Hematopoietic multipotent progenitor cell treated with erythropoietin and hydrocortisone succinate and interleukin-3 and kit ligand, for 4 days (in vitro differentiated cells): ENCODE results near the gene AGAP1.

Experiments
- DNase-seq: peaks from one replicate; pipeline ENCODE4 v3.0.0-alpha.2; 2015

The AGAP1 gene

DNA sequence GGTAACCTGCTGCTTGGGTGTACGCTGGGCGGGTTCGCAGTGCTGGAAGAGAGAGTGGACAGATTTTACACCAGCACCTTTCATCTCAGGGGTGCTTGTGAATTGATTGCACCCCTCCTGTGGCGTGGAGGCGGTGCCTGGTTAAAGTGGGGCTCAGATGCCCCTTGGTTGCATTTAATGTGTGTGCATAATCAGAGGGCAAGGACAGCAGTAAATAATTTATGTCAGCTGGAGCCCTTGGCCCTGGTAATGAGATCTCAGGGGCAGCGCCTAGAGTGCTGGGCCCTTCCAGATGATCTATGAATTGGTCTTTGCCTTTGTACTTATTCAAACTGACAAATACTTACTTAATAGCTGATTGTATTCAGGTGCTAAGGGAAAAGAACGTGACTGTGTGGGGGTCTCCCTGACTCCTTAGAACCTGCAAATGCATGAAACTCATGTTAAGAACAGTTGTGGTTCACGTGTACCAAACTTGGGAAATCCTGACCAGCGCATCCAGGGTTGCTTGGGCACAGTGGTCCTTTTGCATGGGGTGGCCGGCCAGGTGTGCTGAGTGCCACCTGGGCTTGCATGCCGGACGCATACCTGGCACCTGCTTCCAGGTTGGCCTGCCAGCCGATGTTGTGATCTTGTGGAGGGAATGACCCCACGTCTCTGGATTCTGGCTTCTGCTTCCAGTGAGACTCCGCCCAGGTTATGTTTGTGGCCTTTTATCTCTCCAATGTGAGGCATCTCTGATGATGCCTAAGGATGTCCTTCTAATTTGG is 118.5 kb downstream of the AGAP1 start:
- no peak for DNase-seq

DNA sequence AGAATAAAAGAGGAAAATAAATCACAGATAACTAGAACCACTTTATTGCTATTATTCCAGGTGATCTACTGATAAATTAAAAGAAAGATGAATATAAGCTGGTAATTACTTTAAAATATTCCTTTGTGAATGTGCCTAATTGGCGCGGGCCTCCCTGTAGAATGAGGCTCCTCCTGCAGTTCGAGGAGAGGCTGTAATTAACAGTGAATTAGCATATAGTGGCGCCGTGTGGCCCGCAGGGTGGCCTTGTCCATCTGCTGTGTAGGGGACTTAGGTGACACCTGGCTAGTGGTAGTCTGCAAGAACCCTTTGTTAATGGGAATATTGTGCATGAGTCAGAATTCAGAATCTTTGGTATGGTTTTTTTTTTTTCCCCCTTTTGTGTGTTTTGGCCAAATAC is 119.8 kb downstream of the AGAP1 start:
- no peak for DNase-seq

DNA sequence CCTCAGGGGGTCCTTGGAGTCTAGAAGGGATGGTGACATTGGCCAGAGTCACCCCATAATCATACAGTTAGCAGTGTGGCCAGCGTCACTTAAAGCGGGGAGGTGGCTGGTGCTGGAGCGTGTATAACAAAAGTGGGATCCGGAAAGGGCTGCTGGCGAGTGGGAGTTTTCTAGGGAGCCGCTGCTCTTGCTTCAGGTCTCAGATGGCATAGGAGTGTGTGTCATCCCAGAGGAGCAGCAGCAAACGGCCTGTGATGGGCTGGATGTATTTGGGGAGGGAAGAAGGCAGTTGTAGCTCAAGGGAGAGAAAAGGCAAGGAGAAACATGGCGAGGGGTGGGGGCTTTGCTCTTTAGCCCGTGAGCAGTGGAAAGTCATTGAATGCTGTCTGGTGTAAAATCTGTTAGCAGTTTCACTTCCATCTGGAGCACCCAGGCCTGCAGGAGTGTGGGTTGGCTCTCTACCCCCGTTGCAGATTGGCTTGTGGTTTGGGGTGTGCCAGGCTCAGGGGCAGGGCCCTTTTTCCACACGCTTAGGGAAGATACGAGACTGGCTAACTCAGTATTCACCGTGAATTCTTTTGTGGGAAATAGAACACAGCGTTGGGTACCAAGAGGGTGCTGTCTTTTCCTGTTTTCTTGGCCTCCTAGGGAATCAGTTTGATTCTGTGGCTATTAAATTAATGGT is 120.5 kb downstream of the AGAP1 start:
- DNase-seq = peak; percentile 55

DNA sequence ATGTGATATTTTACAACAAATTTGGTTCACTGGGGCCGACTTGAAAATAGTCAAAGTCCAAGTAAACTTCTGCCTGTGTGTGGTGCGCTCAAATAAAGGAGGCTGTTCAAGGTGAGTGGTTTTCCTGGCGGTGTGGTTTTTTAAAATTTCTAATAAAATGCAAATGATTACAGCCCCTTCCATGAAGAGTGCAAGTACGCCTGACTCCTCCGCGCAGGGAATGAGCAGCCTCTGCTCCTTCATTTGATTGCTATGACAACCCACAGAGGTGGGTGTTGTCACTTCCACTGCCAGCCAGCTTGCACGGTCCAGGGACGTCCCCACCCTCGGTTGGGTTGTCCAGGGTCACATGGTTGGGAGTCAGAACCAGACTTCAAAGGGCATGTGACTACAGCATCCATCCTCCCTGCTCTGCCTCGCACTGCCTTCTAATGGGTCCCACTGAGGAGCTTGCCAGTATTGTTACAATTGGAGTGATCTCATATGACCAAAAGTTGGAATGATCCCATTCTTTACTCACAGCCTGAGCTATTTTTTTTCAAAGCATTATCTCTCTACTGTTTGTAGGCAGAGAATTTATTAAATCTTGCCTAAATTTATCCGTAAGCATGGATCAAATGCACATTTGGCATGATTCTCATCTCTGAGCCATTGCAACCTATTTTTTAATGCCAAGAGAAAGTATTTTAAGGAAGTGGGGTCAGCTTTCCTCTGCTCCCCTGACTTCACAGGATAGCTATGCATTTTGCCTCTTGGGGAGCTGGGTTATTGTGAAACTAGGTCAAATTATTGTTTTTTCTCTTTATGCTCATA is 121.3 kb downstream of the AGAP1 start:
- no peak for DNase-seq

DNA sequence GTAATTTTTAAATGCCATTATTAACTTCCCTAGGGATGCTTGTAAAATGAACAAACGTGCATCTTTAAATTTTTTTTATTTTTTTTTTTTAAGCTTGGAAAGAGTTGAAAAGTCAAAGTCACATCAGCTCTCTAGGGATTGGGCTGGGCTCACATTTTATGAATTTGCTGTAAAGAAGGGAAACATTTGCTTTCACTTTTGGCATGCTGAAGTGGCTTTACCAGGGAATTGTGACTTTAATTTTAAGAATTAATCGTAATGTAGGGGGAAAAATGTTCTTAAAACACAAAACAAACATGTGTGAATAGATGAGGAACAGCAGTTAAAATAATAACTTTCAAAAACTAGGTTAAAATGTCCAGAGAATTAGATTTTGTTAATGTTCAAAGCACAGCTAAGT is 123.0 kb downstream of the AGAP1 start:
- no peak for DNase-seq

DNA sequence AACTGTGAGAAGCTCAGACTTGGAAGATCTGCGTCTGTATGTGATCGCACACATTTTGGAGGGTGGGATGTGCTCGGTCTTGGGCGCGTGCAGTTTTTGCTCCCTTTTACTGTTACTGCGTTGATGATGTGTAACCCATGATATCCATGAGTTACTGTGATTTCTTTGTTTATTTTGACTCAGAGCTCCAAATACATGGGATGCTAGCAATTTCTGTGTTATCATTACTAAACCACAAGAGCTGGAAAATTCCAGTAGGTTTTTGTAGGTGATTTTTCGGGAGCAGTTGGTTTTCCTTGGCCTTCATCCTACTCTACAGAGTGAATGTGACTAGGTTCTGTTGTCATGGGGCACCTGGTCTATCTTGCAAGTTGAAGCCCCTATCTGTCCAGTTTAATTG is 124.2 kb downstream of the AGAP1 start:
- DNase-seq = no peak

DNA sequence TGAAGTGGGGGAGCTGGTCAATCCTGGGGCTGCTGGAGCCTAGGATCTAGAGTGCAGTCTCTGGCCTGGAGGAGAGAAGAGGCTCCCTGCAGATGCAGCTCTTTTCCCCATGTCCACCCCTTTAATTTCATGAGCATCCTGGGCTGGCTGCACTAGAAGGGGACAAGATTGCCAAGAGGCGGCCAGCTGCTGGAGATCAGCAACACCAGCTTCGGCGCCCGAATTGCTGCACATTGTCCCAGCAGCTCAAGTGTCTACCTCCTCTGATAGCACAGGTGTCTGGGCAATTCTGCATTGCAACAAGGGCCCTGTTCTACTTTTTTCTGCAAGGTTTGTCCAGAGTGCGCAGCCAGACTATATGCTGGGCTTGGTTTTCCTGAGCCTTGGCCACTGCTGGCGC is 125.7 kb downstream of the AGAP1 start:
- no peak for DNase-seq

DNA sequence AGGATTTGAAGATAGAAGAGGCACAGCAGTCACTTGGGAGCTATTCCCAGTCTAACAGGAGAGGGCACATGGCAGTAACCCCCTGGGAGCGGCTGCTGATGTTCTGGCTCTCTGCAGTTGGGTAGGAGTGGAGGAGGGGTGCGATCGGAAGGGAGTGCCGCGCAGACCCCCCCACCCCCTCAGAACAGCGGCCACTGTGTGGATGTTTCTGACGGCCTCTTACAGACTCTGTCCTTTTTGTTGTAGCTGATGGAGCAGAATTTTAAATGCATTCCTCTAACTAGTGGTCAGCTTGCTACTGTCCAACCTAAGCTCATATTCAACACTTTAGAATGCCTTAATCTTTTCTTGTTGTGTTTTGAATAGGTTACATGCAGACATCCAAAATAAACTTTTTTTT is 127.9 kb downstream of the AGAP1 start:
- no peak for DNase-seq

DNA sequence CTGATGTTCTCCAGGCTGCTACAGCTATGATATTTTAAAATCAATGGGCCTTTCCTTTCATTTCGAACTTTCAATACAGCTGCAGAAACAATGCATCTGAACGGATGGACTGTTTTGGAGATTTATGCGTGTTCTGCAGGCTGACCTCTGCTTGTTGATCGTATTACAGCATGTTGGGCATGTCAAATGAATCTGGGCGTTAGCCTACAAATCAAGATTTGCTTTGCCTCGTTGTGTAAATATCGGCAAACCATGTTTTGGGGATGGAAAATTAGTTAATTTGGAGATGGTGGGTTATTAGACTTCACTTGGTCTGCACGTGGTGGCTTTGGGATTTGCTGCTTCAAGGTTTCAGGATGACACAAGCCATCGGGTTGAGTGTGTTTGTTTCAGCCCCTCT is 129.3 kb downstream of the AGAP1 start:
- no peak for DNase-seq

DNA sequence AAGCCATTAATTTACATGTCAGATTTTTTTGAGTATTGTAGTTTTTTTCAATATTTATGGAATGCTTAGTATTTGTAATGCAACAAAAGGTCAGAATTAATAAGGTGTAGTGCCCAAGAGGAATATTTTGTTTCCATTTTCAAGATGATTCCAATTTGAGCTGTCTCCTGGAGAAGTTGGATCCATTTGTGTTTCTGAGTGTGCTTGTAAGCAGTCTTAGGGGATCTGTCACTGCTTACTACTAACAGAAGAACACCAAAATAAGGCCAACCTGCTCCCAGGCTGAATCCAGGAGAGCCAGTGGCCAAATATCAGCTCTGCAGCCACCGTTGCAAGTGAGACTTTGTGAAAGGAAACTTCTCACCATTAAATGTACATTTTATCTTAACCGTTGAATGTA is 129.9 kb downstream of the AGAP1 start:
- DNase-seq = no peak

DNA sequence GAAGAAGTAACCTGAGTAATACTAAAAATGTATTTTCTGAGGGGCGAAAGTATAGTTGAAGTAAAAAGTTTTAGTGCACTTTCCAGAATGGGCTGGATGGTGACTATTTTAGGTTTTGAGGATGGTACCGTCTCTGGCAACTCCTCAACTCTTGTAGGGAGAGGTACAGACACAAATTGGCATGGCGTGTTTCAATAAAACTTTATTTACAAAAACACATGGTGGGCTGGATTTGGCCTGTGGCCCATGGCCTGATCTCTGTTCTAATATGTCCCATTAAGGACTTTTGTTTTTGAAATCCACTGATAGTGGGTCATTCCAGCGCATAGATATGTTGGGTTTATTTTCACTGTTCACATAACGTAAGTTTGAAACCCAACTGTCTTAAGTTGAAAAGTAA is 132.8 kb downstream of the AGAP1 start:
- DNase-seq = no peak

DNA sequence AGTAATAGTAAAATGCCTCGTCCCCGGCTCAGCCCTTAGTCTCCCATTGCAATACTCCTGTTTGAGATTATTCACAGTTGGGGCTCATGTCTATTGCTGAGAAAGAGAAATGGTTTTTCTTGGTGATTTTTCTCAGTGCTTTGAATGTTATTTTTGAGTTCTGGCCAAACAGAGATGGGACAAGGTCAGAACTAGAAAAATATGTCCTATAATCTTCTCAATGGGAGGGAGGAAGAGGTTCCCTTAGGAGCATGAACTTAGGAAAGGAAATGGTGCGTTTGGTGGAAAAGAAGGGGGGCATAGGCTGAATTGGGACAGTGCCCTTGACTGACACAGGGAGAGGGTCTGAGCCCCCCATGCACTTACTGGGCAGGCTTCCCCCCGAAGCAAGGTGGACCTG is 133.8 kb downstream of the AGAP1 start:
- no peak for DNase-seq

DNA sequence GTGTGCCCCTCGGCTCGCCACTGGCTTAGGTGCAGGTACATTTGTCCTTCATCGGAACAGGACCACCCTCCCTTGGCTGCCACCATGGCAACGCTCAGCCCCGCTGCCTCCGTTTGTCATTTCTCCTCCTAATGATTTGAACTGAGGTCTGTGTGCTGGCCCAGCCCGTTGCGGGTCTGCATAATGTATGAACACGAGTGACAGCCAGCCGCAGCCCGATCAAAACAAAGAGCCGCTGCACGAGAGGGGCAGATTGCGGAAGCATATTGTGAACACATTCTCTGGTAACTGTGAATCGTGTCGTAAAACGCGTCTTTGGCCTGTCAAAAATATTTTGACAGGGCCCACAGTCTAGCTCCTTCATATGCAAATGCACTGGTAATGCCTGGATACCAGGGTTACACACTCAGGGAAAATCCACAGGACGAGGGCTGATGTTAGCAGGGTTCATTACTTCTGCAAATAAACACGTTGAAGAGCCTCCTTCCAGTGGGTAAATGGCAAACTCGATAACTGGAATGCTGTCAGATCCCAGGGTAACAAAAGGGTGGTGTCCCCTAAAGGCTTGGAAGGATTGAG is 137.0 kb downstream of the AGAP1 start:
- no peak for DNase-seq

DNA sequence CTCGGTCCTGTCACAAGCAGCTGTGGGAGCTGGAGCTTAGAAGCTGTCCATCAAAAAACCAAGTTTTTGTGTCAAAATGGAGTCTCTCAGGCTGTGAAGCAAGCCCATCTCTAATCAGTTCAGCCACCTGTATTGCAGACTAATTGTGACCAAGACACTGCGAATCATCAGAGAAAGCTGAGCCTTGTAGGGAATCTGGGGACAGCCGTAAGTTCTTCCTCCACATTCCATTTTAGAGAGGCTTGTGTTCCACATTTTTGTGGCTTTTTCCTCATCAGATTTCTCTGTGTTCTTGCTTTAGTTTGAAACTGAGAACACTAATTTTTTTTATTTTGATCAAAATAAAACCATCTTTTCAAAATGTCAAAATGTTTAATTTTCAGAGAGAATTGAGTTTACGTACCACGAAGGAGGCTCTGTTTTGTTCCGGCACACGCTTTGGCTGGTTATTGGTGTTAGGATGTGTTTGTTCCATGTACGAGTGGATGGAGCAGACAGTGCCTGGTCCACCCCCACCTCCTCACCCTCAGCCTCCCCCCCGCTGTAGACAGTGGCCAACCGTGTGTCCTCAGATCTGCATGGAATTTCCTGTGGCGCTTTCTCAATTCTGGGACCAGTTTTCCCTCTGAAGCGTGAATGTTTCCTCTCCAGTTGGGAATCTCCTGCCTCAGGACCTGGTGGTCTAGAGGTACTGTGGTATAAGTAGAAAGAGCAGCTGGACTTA is 140.8 kb downstream of the AGAP1 start:
- DNase-seq = no peak

DNA sequence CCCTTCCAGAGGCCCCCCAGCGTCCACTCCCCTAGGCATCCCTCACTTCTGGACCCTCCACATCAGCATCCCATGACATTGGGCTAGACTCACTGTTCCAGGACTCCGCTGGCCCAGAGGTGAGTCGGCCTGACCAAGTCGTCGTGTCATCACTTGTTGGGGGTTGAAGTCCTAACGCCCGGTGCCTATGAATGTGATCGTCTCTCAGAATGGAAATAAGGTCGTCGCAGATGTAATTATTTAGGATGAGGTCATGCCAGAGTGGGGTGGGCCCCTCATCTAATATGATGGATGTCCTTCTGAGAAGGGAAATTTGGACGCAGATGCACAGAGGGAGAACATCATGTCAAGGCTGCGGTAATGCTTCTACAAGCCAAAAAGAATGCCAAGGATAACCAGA is 142.7 kb downstream of the AGAP1 start:
- no peak for DNase-seq

DNA sequence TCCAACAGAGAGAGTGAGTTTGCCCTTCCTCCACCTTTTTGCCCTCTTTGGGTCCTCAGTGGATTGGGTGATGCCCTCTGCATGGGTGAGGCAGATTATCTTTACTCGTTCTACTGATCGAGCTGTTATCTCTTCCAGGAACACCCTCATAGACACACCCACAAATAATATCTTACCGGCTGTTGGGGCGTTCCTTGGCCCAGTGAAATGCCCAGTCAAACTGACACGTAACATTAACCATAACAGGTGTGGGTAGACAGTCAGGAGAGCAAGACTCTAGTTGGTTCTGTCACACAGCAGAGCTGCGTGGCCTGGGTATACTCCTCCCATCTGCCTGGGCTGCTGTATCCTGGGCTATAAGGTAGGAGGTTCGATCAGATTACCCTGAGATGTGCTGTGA is 144.1 kb downstream of the AGAP1 start:
- peak; percentile 24 for DNase-seq

DNA sequence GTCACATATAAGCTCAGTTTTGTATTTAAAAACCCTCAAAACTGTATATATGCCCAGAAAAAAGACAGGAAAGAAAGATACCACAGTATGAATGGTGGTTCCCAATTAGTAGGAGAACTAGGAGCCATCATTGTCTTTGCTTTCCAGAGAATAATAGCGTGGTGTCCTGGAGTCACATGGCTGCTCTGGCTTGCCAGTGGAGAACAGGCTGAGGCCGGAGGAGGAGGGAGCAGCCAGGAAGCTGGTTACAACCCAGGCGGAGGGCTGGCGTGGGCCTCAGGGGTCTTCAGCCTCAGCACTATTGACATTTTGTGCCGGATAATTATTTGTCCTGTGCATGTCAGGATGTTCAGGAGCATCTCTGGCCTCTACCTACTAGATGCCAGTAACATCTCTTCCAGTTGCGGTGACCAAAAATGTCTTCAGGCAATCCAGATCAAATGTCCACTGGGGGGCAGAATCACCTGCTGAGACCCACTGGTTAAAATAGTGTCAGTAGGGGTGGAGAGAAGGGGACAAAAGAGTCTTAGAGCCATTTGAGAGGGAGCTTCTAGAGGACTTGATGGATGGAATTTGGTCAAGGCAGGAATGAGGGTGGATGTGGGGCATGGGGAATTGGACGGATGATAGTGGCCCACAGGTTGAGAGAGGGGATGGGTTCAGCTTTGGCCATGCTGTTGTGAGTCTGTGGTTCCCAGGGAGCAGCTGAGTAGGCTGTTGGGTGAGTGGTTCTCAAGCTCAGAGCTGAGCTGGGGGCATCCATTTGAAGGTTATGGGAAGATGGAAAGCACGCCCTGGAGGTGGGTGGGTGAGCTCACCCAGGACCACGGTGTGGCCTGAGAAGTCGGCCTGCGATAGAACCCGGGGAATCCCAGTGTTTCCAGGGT is 144.9 kb downstream of the AGAP1 start:
- DNase-seq = peak; percentile 13

DNA sequence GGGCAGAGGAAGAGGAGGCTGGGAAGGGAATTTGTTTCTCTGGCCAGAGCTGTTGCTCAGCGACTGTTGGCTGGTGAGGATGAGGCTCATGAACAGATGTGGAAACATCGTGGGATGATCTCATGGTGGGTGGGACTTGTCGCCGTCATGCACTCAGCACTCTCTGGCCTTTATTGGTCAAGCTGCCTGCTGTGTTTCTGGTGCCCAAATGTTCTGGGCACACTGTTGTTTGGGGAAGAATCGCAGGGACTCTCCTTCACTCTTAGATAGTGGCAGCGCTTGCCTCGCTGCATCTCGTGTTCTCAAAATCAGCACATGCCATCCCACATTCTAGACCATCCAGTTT is 145.6 kb downstream of the AGAP1 start:
- no peak for DNase-seq

DNA sequence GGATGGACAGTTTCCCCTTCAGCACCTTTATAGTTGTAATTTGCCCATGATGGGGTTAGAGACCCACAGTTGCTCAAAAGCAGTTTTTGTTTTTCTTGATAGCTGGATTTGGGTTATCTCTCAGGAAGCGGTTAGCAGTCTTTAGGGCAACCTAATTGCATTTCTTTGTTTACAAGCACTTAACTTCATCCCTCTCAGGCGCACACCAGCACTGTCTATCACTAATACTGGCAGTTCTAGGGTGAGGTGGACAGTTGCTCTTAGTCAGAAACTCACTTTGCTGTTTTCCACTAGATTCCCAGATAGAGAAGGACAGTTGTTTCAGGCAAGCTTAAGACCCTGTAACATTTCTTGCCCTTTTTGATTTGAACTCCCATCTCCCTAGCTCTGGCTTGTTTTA is 146.0 kb downstream of the AGAP1 start:
- no peak for DNase-seq

DNA sequence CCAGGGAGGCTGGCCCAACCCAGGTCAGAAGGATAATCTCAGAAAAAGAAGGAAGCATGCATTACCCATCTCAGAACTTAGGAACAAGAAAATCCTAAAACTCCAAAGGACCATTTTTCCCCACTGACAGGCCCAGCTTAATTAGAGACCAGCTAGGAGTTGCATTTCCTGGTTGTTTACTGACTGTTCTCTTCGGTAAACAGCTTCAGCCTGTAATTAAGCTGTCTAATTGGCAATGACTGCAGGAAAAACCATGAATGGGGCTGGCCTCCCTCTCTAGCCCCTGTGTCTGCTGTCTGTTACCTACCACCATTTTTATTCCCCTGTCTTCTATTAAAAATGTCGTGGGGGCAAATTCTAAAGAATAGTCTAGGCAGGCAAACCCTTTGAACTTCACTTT is 146.5 kb downstream of the AGAP1 start:
- no peak for DNase-seq

DNA sequence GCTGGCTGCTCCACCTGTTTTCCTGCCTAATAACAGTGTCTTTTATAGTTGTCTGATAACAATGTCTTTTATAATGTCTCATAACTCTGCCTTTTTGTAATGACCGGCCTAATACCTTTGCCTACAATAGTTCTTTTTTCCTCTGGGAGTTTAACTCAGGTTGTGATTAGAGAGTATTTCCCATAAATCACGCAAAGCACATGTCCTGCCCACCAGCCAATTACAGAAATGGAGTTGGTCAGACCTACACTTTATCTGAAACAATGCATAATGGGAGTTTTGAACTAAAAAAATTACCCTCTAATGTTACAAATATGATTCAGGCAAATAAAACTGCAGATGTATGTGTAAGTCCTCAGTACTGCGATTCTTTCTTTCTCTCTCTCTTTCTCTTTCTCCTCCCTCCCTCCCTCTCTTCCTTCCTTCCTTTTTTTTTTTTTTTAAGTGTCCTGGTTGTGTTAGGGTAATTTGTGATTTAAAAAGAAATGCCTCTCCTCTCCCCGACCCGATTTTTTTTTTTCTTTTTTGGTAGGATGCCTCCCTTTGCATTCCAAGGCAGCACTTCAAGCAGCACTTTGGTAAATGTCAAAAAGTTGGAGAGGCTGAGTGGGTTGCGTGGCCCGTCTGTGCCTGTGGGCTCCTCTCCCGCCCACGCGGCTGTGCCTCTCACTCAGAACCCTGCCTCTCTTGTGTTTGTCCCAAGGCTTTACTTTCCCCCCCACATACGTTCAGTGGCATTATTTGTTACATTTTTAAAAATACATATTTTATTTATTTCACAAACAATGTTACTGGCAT is 147.3 kb downstream of the AGAP1 start:
- no peak for DNase-seq
